ENCODE results near the gene RNF138. TPM values are rescaled to one million over a fixed set of nuclear protein-coding genes. Genes with fewer than 3 reads are reported as not detected.
A peak's percentile ranks its signal among the peaks of the same experiment; 100 is the strongest.

RNF138 gene
- total RNA-seq, 1 donor from 2014 or later = 19.1 TPM

- Mint-ChIP-seq H3K9me3 (ENCODE audit: unreplicated experiment) (no peaks in the 10 kb centered on the region), H3K27me3 (ENCODE audit: unreplicated experiment) (peaks cover 10% of the 10 kb centered on the region), H3K4me1 (ENCODE audit: unreplicated experiment) (no peaks in the 10 kb centered on the region), H3K36me3 (ENCODE audit: unreplicated experiment) (no peaks in the 10 kb centered on the region), H3K4me3 (ENCODE audit: unreplicated experiment) (no peak overlapping the region), H3K27ac (ENCODE audit: unreplicated experiment) (no peak overlapping the region)
- no peak for DNase-seq (ENCODE audit: extremely low spot score, unreplicated experiment)
- TF ChIP-seq, protein P1, sequence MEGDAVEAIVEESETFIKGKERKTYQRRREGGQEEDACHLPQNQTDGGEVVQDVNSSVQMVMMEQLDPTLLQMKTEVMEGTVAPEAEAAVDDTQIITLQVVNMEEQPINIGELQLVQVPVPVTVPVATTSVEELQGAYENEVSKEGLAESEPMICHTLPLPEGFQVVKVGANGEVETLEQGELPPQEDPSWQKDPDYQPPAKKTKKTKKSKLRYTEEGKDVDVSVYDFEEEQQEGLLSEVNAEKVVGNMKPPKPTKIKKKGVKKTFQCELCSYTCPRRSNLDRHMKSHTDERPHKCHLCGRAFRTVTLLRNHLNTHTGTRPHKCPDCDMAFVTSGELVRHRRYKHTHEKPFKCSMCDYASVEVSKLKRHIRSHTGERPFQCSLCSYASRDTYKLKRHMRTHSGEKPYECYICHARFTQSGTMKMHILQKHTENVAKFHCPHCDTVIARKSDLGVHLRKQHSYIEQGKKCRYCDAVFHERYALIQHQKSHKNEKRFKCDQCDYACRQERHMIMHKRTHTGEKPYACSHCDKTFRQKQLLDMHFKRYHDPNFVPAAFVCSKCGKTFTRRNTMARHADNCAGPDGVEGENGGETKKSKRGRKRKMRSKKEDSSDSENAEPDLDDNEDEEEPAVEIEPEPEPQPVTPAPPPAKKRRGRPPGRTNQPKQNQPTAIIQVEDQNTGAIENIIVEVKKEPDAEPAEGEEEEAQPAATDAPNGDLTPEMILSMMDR (IDR thresholded peaks at IDR 0.05) = no peak
Measured at GRCh38 chr18:32056613-32057358, 34.9 kb upstream of the RNF138 start.

- Mint-ChIP-seq H3K9me3 (ENCODE audit: unreplicated experiment) (no peaks in the 10 kb centered on the region), H3K4me3 (ENCODE audit: unreplicated experiment) (no peak overlapping the region), H3K27me3 (ENCODE audit: unreplicated experiment) (peaks cover 10% of the 10 kb centered on the region), H3K27ac (ENCODE audit: unreplicated experiment) (no peak overlapping the region), H3K4me1 (ENCODE audit: unreplicated experiment) (no peaks in the 10 kb centered on the region), H3K36me3 (ENCODE audit: unreplicated experiment) (no peaks in the 10 kb centered on the region)
- no peak for DNase-seq (ENCODE audit: extremely low spot score, unreplicated experiment)
- TF ChIP-seq, protein P1 (IDR thresholded peaks at IDR 0.05) = no peak
Measured at GRCh38 chr18:32057624-32058165, 34.0 kb upstream of the RNF138 start.

DNA sequence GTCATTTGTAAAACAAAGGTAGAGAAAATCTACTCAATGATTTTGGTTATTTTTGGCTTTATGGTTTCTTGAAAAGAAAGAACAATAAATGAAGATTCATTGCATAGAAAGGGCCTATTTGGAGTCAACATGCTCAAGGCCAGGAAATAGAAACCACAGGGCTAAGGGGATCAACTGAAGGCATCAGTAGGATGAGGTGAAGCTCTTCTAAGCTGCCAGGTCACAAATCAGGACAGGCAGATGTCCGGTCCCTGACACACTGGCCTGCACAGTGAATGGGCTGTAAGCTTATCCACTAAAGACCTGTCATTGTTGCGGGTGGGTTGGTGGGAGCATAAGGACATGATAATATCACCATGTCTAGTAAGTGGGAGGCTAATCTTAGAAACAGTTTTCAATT, 31.6 kb upstream of the RNF138 start:
- Mint-ChIP-seq H3K4me1 (ENCODE audit: unreplicated experiment) (no peaks in the 10 kb centered on the region), H3K27ac (ENCODE audit: unreplicated experiment) (no peak overlapping the region), H3K27me3 (ENCODE audit: unreplicated experiment) (peaks cover 10% of the 10 kb centered on the region), H3K4me3 (ENCODE audit: unreplicated experiment) (no peak overlapping the region), H3K9me3 (ENCODE audit: unreplicated experiment) (no peaks in the 10 kb centered on the region), H3K36me3 (ENCODE audit: unreplicated experiment) (no peaks in the 10 kb centered on the region)
- TF ChIP-seq, protein P1 (IDR thresholded peaks at IDR 0.05) = no peak
- no peak for DNase-seq (ENCODE audit: extremely low spot score, unreplicated experiment)

- H3K9me3 Mint-ChIP-seq (ENCODE audit: unreplicated experiment) = no peaks in the 10 kb centered on the region
- H3K4me1 Mint-ChIP-seq (ENCODE audit: unreplicated experiment) = no peaks in the 10 kb centered on the region
- H3K4me3 Mint-ChIP-seq (ENCODE audit: unreplicated experiment) = no peak overlapping the region
- DNase-seq (ENCODE audit: extremely low spot score, unreplicated experiment) = no peak
- TF ChIP-seq, protein P1 (IDR thresholded peaks at IDR 0.05) = no peak
- H3K36me3 Mint-ChIP-seq (ENCODE audit: unreplicated experiment) = no peaks in the 10 kb centered on the region
- H3K27me3 Mint-ChIP-seq (ENCODE audit: unreplicated experiment) = peaks cover 10% of the 10 kb centered on the region
- no peak overlapping the region for H3K27ac Mint-ChIP-seq (ENCODE audit: unreplicated experiment)
Measured at GRCh38 chr18:32067375-32068167, 24.1 kb upstream of the RNF138 start.

DNA sequence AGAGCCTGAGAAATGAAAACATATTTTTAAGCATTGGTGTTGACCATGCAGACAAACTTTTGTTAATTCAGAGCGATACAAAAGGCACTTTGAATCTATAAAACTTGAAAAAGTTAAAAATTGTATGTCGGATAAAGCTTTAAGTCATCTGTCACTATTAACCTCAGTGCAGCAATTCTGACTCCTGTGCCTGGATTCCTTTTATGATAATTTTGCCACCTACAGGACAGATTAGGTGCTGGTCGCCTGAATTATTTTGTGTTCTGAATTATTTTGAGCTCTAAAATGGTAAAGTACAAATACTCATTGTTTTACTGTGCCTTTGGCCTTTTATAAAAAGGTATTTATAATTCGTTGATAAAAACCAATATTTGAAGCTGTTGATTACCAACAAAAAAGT, 19.4 kb upstream of the RNF138 start:
- no peaks in the 10 kb centered on the region for H3K9me3 Mint-ChIP-seq (ENCODE audit: unreplicated experiment)
- no peaks in the 10 kb centered on the region for H3K36me3 Mint-ChIP-seq (ENCODE audit: unreplicated experiment)
- no peak overlapping the region for H3K4me3 Mint-ChIP-seq (ENCODE audit: unreplicated experiment)
- H3K4me1 Mint-ChIP-seq (ENCODE audit: unreplicated experiment) = no peaks in the 10 kb centered on the region
- TF ChIP-seq, protein P1 (IDR thresholded peaks at IDR 0.05) = peak; percentile 53
- peaks cover 10% of the 10 kb centered on the region for H3K27me3 Mint-ChIP-seq (ENCODE audit: unreplicated experiment)
- DNase-seq (ENCODE audit: extremely low spot score, unreplicated experiment) = no peak
- no peak overlapping the region for H3K27ac Mint-ChIP-seq (ENCODE audit: unreplicated experiment)

Measured in osteocyte (in vitro differentiated cells).